Panc1 (cell line): Measurements from ENCODE around the gene GDI1. TPM values are rescaled to one million over a fixed set of nuclear protein-coding genes. Genes with fewer than 3 reads are reported as not detected.

Source experiments
- ATAC-seq: fragments of 200-7000 bp; cut with Tn5 transposase; 2 replicates; pipeline ENCODE4 v1.9.1; 2020; ENCODE audit warnings: mild to moderate bottlenecking, moderate library complexity
- BruUV-seq: library from RNA; stranded (reverse); fragments of 400-500 nt; replicated peaks from 2 replicates; lab custom pipeline; 2021; lab: Mats Ljungman, UMichigan
- CTCF ChIA-PET: fragments of 300-600 bp; sonication (Branson Sonifier 250); formaldehyde crosslinking; loops from one replicate; lab custom pipeline; 2022; ENCODE audit warnings: antibody characterized with exemption; lab: Charles Lee
- POLR2A ChIA-PET: fragments of 300-600 bp; sonication (Branson Sonifier 250); formaldehyde crosslinking; loops from one replicate; lab custom pipeline; 2022; ENCODE audit warnings: antibody characterized with exemption; lab: Charles Lee
- DNase-seq: peaks from one replicate; pipeline ENCODE4 v3.0.0-alpha.2; 2010; ENCODE audit warnings: low read depth, low spot score
- H3K27ac ChIP-seq: 2 replicates; pipeline ENCODE4 v1.5.1; 2011; ENCODE audit warnings: mild to moderate bottlenecking, low read length, inconsistent platforms
- H3K27me3 ChIP-seq: fragments of 200-500 bp; sonication (Bioruptor generic); 2 replicates; pipeline ENCODE4 v1.6.0; 2014; ENCODE audit warnings: low read length, inconsistent platforms; ENCODE audit not compliant: control insufficient read depth, insufficient read depth
- H3K36me3 ChIP-seq: fragments of 200-500 bp; sonication (Bioruptor generic); 2 replicates; pipeline ENCODE4 v1.5.1; 2014; ENCODE audit warnings: inconsistent platforms, mild to moderate bottlenecking, low read length, moderate library complexity; ENCODE audit not compliant: control insufficient read depth, insufficient read depth
- H3K4me1 ChIP-seq: 2 replicates; pipeline ENCODE4 v1.5.1; 2011; ENCODE audit warnings: inconsistent platforms, mild to moderate bottlenecking, low read length, moderate library complexity; ENCODE audit not compliant: control insufficient read depth, insufficient read depth
- H3K4me3 ChIP-seq, 2 experiments: 2 replicates each; pipeline ENCODE4 v1.5.1; 2011 to 2012; ENCODE audit warnings: low read depth in 2 of 2, low read length in 2 of 2, mild to moderate bottlenecking in 2 of 2, inconsistent platforms in 1 of 2, moderate library complexity in 1 of 2
- H3K9me3 ChIP-seq: fragments of 200-500 bp; sonication (Bioruptor generic); 2 replicates; pipeline ENCODE4 v1.5.1; 2014; ENCODE audit warnings: low read depth, mild to moderate bottlenecking, inconsistent platforms, low read length, moderate library complexity; ENCODE audit not compliant: control insufficient read depth, insufficient read depth
- CTCF ChIP-seq: fragments of 450-650 bp; IDR thresholded peaks from 2 replicates; pipeline ENCODE4 v1.5.1; 2017; ENCODE audit warnings: mild to moderate bottlenecking
- POLR2AphosphoS5 ChIP-seq: IDR thresholded peaks from 2 replicates; pipeline ENCODE4 v1.6.1; 2012; ENCODE audit warnings: mild to moderate bottlenecking, low read depth, low read length, moderate library complexity
- REST ChIP-seq, 2 experiments: IDR thresholded peaks; 2 replicates each; pipeline ENCODE4 v1.6.1; 2011 to 2012; ENCODE audit warnings: low read depth in 2 of 2, control low read depth in 1 of 2, low read length in 1 of 2, mild to moderate bottlenecking in 1 of 2, moderate library complexity in 1 of 2; ENCODE audit not compliant: insufficient read depth in 1 of 2
- SIN3A ChIP-seq: IDR thresholded peaks from 2 replicates; pipeline ENCODE4 v1.6.1; 2012; ENCODE audit warnings: low read depth, mild to moderate bottlenecking, low read length, moderate library complexity, borderline replicate concordance; ENCODE audit not compliant: insufficient read depth
- TCF7L2 ChIP-seq: IDR thresholded peaks from 2 replicates; pipeline ENCODE4 v1.6.1; 2011; ENCODE audit warnings: mild to moderate bottlenecking, low read depth, low read length, inconsistent platforms
- in situ Hi-C: cut with HindIII; loops from 2 replicates; pipeline ENCODE4 v1.10.0; 2016; ENCODE audit warnings: low sequenced_read_pairs, low pct_unique_long_range_greater_than_20kb
- intact Hi-C: fragments of 100-400 bp; cut with micrococcal nuclease; formaldehyde crosslinking; loops from one replicate; pipeline ENCODE4 v1.10.0; 2022; ENCODE audit not compliant: unreplicated experiment
- total RNA-seq: library from RNA; stranded (reverse); gene quantifications from one replicate; pipeline ENCODE4 v1.2.1, GENCODE V29; 2021; ENCODE audit not compliant: unreplicated experiment

GDI1 gene
- total RNA-seq, 1 experiment from 2014 or later: 317 TPM

GRCh38 chrX:154457491-154458115 lies 20.6 kb downstream of the GDI1 start:
- Histone ChIP-seq H3K27ac (peak overlapping the region; percentile 69), H3K9me3 (no peaks in the 10 kb centered on the region), H3K4me3 (peak overlapping the region; percentile 65 to 78), H3K27me3 (no peaks in the 10 kb centered on the region), H3K4me1 (peaks cover 5% of the 10 kb centered on the region), H3K36me3 (no peaks in the 10 kb centered on the region)
- intact Hi-C loops: no loop called here
- TF ChIP-seq SIN3A: 0 out of 2 replicates have a peak, but pooled peaks have one; percentile 30
- no peak for TF ChIP-seq TCF7L2
- no peak for TF ChIP-seq REST (IDR thresholded peaks at IDR 0.05; ENCODE audit: insufficient read depth in 1 of 2, low read depth in 2 of 2, low read length in 1 of 2)
- 0 out of 2 replicates have a peak, but pooled peaks have one; percentile 2 for TF ChIP-seq POLR2AphosphoS5
- no peak for TF ChIP-seq CTCF
- ATAC-seq (peak; percentile 62), DNase-seq (no peak)
- ChIA-PET CTCF (no interaction called here), POLR2A (interaction anchor here (0.6 kb wide), 1 partner anchor 270 kb away, joined by 4 read pairs; no protein-coding TSS in a partner anchor)
- no TSS peak for BruUV-seq
- in situ Hi-C loops: no loop called here

GRCh38 chrX:154458116-154458953 lies 21.4 kb downstream of the GDI1 start, which contains the start of gene PLXNA3:
TSS of gene PLXNA3 (plus strand) at chrX:154458281. CDS start at chrX:154460184, 1,903 bp downstream.
- POLR2A ChIA-PET: no interaction called here

More at GRCh38 chrX:154458116-154458953, 21.4 kb downstream of the GDI1 start, which contains the start of gene PLXNA3:
- Histone ChIP-seq H3K9me3 (no peaks in the 10 kb centered on the region), H3K27ac (peak within 1 kb of the TSS; percentile 85), H3K4me1 (peaks cover 5% of the 10 kb centered on the region), H3K36me3 (no peaks in the 10 kb centered on the region), H3K4me3 (peak within 1 kb of the TSS; percentile 78 to 89), H3K27me3 (no peaks in the 10 kb centered on the region)
- TF ChIP-seq SIN3A (peak; percentile 85; the same call in 1 of the 2 replicates), REST (IDR thresholded peaks at IDR 0.05; ENCODE audit: insufficient read depth in 1 of 2, low read depth in 2 of 2, low read length in 1 of 2) (no peak), POLR2AphosphoS5 (peak; percentile 59; the same call in 1 of the 2 replicates)
- intact Hi-C loops: no loop called here
- TSS peak; percentile 68 for BruUV-seq
- peak; percentile 80 for ATAC-seq
- CTCF ChIA-PET: no interaction called here
- in situ Hi-C loops: no loop called here
- no peak for DNase-seq
